Esophagus muscularis mucosa (tissue), 4 donors: ENCODE results near the gene PCNX3.

Experiments used
- CTCF ChIP-seq, 3 experiments: fragments of 200-600 bp in 2 of 3; fragments of 450-650 bp in 1 of 3; sonication (generic) in 2 of 3; IDR thresholded peaks; one replicate each; pipeline ENCODE4 v1.5.1; 2017 to 2019; ENCODE audit warnings: antibody characterized with exemption in 3 of 3, mild to moderate bottlenecking in 2 of 3, moderate library complexity in 1 of 3
- EP300 ChIP-seq: sonication (generic); formaldehyde crosslinking; IDR thresholded peaks from one replicate; pipeline ENCODE4 v1.6.1; 2017; ENCODE audit warnings: antibody characterized with exemption
- POLR2A ChIP-seq: fragments of 450-650 bp; IDR thresholded peaks from one replicate; pipeline ENCODE4 v1.6.1; 2017; ENCODE audit warnings: antibody characterized with exemption, moderate library complexity, mild to moderate bottlenecking, low read depth
- POLR2AphosphoS5 ChIP-seq, 2 donors: sonication (generic); formaldehyde crosslinking; IDR thresholded peaks; one replicate each; pipeline ENCODE4 v1.6.1; 2017; ENCODE audit warnings: antibody characterized with exemption in 2 of 2

- TF ChIP-seq CTCF (IDR thresholded peaks at IDR 0.05) (no peak), POLR2A (no peak), POLR2AphosphoS5 (IDR thresholded peaks at IDR 0.05) (no peak), EP300 (no peak)
Observed at GRCh38 chr11:65655570-65656332, 40.2 kb downstream of the PCNX3 start.
